ENCODE results near the gene C1orf21. TPM values are rescaled to one million over a fixed set of nuclear protein-coding genes. Genes with fewer than 3 reads are reported as not detected.

Gene C1orf21
- total RNA-seq, 2 donors from 2014 or later, result 3.0 to 4.6 TPM

- Mint-ChIP-seq H3K27ac (no peak overlapping the region), H3K36me3 (ENCODE audit: insufficient read depth in 2 of 2) (no peaks in the 10 kb centered on the region), H3K4me1 (ENCODE audit: low read depth) (no peaks in the 10 kb centered on the region), H3K4me3 (no peak overlapping the region), H3K27me3 (ENCODE audit: low read depth) (no peaks in the 10 kb centered on the region), H3K9me3 (no peaks in the 10 kb centered on the region)
- ATAC-seq (replicated peaks in 1 of 2), result no peak
- DNase-seq, result no peak
Measured at GRCh38 chr1:184455786-184456185, 69.0 kb downstream of the C1orf21 start.

DNA sequence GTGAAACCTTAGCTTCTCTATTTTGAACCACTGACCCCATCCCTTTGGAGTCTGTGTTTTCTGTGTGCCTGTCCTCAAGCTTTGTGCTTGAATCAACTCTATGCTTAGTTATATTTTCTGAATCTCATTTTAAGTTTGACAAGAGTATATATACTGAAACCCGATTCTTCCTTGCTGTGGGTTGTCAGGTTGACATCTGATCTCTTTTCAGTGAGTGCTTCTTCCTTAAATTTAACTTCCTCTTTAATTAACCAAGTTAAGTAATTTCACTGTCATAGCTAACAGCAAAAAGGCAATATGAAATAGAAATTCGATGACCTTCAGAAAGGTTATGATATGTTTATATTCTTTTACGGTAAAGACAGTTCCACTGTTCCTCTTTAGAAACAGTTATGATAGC is 69.4 kb downstream of the C1orf21 start:
- no peaks in the 10 kb centered on the region for H3K36me3 Mint-ChIP-seq (ENCODE audit: insufficient read depth in 2 of 2)
- H3K4me1 Mint-ChIP-seq (ENCODE audit: low read depth), result no peaks in the 10 kb centered on the region
- no peaks in the 10 kb centered on the region for H3K27me3 Mint-ChIP-seq (ENCODE audit: low read depth)
- DNase-seq (no peak), ATAC-seq (replicated peaks in 1 of 2) (no peak)
- no peaks in the 10 kb centered on the region for H3K9me3 Mint-ChIP-seq
- no peak overlapping the region for H3K4me3 Mint-ChIP-seq
- H3K27ac Mint-ChIP-seq, result no peak overlapping the region

DNA sequence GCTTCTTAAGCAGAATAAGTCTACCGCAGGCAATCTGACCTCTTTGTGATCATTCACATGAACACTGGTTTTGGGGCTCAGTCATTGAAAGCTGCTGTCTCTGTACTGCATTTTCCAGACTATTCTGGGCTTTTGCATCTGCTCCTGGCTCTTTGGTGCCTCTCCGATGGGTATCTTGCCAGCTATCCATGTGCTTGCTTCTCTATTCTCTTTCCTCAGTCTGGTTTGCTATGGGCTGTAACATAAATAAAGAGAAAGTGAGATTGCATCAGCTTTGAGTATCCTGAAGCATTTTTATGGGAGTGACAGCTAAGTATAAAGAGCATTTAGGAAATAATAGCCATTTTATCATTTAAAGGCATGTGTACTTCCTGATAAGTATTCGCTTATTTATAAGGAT is 70.7 kb downstream of the C1orf21 start:
- H3K9me3 Mint-ChIP-seq, result no peaks in the 10 kb centered on the region
- H3K4me1 Mint-ChIP-seq (ENCODE audit: low read depth), result no peaks in the 10 kb centered on the region
- ATAC-seq (replicated peaks in 1 of 2) (no peak), DNase-seq (no peak)
- H3K27ac Mint-ChIP-seq, result no peak overlapping the region
- H3K4me3 Mint-ChIP-seq, result no peak overlapping the region
- H3K36me3 Mint-ChIP-seq (ENCODE audit: insufficient read depth in 2 of 2), result no peaks in the 10 kb centered on the region
- H3K27me3 Mint-ChIP-seq (ENCODE audit: low read depth), result no peaks in the 10 kb centered on the region

DNA sequence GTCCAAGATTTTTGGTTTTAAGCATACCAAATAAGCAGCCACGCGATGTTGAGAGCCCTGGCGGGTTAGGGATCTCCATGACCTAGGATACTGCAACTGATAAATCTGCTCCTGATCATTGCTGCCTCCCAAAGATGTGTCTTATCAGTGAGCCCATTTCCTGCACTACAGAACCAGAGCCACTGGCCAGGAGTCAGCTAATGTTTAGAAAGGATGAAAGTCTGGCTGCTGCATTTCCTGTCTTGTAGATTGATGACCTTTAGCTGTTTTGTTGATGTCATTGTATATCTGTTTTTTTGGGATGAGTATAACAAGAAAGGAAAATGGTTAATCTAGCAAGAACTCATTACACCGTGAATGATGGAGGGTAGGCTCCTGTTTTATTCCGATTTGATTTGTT is 74.5 kb downstream of the C1orf21 start:
- Mint-ChIP-seq H3K27me3 (ENCODE audit: low read depth) (no peaks in the 10 kb centered on the region), H3K27ac (no peak overlapping the region), H3K4me1 (ENCODE audit: low read depth) (no peaks in the 10 kb centered on the region), H3K9me3 (no peaks in the 10 kb centered on the region), H3K4me3 (no peak overlapping the region), H3K36me3 (ENCODE audit: insufficient read depth in 2 of 2) (no peaks in the 10 kb centered on the region)
- DNase-seq (no peak), ATAC-seq (replicated peaks in 1 of 2) (no peak)

GRCh38 chr1:184462155-184462554 is 75.3 kb downstream of the C1orf21 start:
- no peak for ATAC-seq (replicated peaks in 1 of 2)
- no peaks in the 10 kb centered on the region for H3K4me1 Mint-ChIP-seq (ENCODE audit: low read depth)
- no peaks in the 10 kb centered on the region for H3K9me3 Mint-ChIP-seq
- H3K36me3 Mint-ChIP-seq (ENCODE audit: insufficient read depth in 2 of 2), result no peaks in the 10 kb centered on the region
- H3K4me3 Mint-ChIP-seq, result no peak overlapping the region
- H3K27me3 Mint-ChIP-seq (ENCODE audit: low read depth), result no peaks in the 10 kb centered on the region
- H3K27ac Mint-ChIP-seq, result no peak overlapping the region
- DNase-seq, result no peak

- H3K36me3 Mint-ChIP-seq (ENCODE audit: insufficient read depth in 2 of 2), result no peaks in the 10 kb centered on the region
- ATAC-seq (replicated peaks in 1 of 2) (no peak), DNase-seq (no peak)
- no peak overlapping the region for H3K4me3 Mint-ChIP-seq
- no peak overlapping the region for H3K27ac Mint-ChIP-seq
- H3K9me3 Mint-ChIP-seq, result no peaks in the 10 kb centered on the region
- no peaks in the 10 kb centered on the region for H3K27me3 Mint-ChIP-seq (ENCODE audit: low read depth)
- H3K4me1 Mint-ChIP-seq (ENCODE audit: low read depth), result no peaks in the 10 kb centered on the region
Measured at GRCh38 chr1:184462990-184463389, 76.2 kb downstream of the C1orf21 start.

- no peak for ATAC-seq (replicated peaks in 1 of 2)
Measured at GRCh38 chr1:184463680-184464079, 76.9 kb downstream of the C1orf21 start.

GRCh38 chr1:184464757-184465156 is 77.9 kb downstream of the C1orf21 start:
- Mint-ChIP-seq H3K27ac (no peak overlapping the region), H3K27me3 (ENCODE audit: low read depth) (no peaks in the 10 kb centered on the region), H3K4me1 (ENCODE audit: low read depth) (no peaks in the 10 kb centered on the region), H3K36me3 (ENCODE audit: insufficient read depth in 2 of 2) (no peaks in the 10 kb centered on the region), H3K9me3 (no peaks in the 10 kb centered on the region), H3K4me3 (no peak overlapping the region)
- DNase-seq (no peak), ATAC-seq (replicated peaks in 1 of 2) (no peak)

More at GRCh38 chr1:184463680-184464079, 76.9 kb downstream of the C1orf21 start:
- H3K4me1 Mint-ChIP-seq (ENCODE audit: low read depth), result no peaks in the 10 kb centered on the region
- no peaks in the 10 kb centered on the region for H3K36me3 Mint-ChIP-seq (ENCODE audit: insufficient read depth in 2 of 2)
- no peak for DNase-seq
- no peak overlapping the region for H3K27ac Mint-ChIP-seq
- H3K27me3 Mint-ChIP-seq (ENCODE audit: low read depth), result no peaks in the 10 kb centered on the region
- no peak overlapping the region for H3K4me3 Mint-ChIP-seq
- H3K9me3 Mint-ChIP-seq, result no peaks in the 10 kb centered on the region

GRCh38 chr1:184465489-184466146 is 78.8 kb downstream of the C1orf21 start:
- Mint-ChIP-seq H3K4me1 (ENCODE audit: low read depth) (no peaks in the 10 kb centered on the region), H3K27me3 (ENCODE audit: low read depth) (no peaks in the 10 kb centered on the region), H3K4me3 (no peak overlapping the region), H3K27ac (no peak overlapping the region), H3K9me3 (no peaks in the 10 kb centered on the region), H3K36me3 (ENCODE audit: insufficient read depth in 2 of 2) (no peaks in the 10 kb centered on the region)
- ATAC-seq (replicated peaks in 1 of 2) (no peak), DNase-seq (no peak)

DNA sequence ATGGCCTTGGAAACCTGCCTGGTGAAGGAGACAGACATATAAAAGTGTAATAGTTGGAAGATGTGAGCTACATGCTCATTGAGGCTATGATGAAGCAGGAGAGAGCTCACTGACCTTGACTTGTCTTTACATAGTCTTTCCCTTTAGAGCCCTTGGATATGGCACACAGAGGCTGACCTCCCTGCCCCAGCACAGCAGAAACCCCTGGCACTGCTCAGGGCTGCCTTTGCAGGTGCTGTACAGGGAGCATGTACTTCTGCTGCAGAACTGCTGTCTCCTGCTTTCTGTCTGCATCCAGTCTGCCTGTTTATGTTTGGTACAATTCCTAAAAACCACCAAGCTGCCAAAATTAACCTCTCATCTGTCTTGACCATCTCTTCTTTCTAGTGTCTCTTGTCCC is 80.5 kb downstream of the C1orf21 start:
- ATAC-seq (replicated peaks in 1 of 2) (no peak), DNase-seq (no peak)
- no peak overlapping the region for H3K27ac Mint-ChIP-seq
- no peaks in the 10 kb centered on the region for H3K27me3 Mint-ChIP-seq (ENCODE audit: low read depth)
- no peaks in the 10 kb centered on the region for H3K4me1 Mint-ChIP-seq (ENCODE audit: low read depth)
- no peaks in the 10 kb centered on the region for H3K9me3 Mint-ChIP-seq
- H3K36me3 Mint-ChIP-seq (ENCODE audit: insufficient read depth in 2 of 2), result no peaks in the 10 kb centered on the region
- no peak overlapping the region for H3K4me3 Mint-ChIP-seq

- Mint-ChIP-seq H3K4me3 (no peak overlapping the region), H3K27ac (no peak overlapping the region), H3K9me3 (no peaks in the 10 kb centered on the region), H3K27me3 (ENCODE audit: low read depth) (peaks cover 6% of the 10 kb centered on the region), H3K4me1 (ENCODE audit: low read depth) (no peaks in the 10 kb centered on the region), H3K36me3 (ENCODE audit: insufficient read depth in 2 of 2) (no peaks in the 10 kb centered on the region)
- ATAC-seq (replicated peaks in 1 of 2) (no peak), DNase-seq (no peak)
Measured at GRCh38 chr1:184469396-184469795, 82.6 kb downstream of the C1orf21 start.

DNA sequence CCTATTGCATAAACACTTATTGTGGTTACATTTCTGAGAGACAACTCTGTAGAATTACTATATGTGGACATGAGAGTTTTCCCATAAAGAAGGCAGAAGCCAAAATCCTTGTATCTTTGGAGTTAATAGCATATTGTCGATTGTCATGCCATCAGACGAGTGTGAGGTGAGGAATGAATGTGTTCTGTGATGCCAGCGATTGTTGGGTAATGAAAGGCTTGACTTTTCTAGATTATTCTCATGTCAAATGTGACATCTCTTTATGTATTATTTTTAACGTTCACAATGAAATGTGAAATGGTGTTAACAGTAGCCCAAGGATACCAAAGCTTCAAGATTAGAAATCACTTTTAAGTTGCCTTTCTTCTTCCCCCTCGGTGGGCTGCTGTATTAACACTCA is 84.9 kb downstream of the C1orf21 start:
- H3K27me3 Mint-ChIP-seq (ENCODE audit: low read depth), result peaks cover 6% of the 10 kb centered on the region
- H3K36me3 Mint-ChIP-seq (ENCODE audit: insufficient read depth in 2 of 2), result no peaks in the 10 kb centered on the region
- ATAC-seq (replicated peaks in 1 of 2), result no peak
- peaks cover 0 to 2% of the 10 kb centered on the region in 2 donors for H3K9me3 Mint-ChIP-seq
- H3K4me3 Mint-ChIP-seq, result no peak overlapping the region
- H3K4me1 Mint-ChIP-seq (ENCODE audit: low read depth), result no peaks in the 10 kb centered on the region
- H3K27ac Mint-ChIP-seq, result no peak overlapping the region
- no peak for DNase-seq

- Mint-ChIP-seq H3K4me3 (no peak overlapping the region), H3K9me3 (peaks cover 0 to 2% of the 10 kb centered on the region in 2 donors), H3K27me3 (ENCODE audit: low read depth) (peaks cover 6% of the 10 kb centered on the region), H3K27ac (no peak overlapping the region), H3K4me1 (ENCODE audit: low read depth) (no peaks in the 10 kb centered on the region), H3K36me3 (ENCODE audit: insufficient read depth in 2 of 2) (no peaks in the 10 kb centered on the region)
- DNase-seq (no peak), ATAC-seq (replicated peaks in 1 of 2) (no peak)
Measured at GRCh38 chr1:184472136-184472535, 85.3 kb downstream of the C1orf21 start.

DNA sequence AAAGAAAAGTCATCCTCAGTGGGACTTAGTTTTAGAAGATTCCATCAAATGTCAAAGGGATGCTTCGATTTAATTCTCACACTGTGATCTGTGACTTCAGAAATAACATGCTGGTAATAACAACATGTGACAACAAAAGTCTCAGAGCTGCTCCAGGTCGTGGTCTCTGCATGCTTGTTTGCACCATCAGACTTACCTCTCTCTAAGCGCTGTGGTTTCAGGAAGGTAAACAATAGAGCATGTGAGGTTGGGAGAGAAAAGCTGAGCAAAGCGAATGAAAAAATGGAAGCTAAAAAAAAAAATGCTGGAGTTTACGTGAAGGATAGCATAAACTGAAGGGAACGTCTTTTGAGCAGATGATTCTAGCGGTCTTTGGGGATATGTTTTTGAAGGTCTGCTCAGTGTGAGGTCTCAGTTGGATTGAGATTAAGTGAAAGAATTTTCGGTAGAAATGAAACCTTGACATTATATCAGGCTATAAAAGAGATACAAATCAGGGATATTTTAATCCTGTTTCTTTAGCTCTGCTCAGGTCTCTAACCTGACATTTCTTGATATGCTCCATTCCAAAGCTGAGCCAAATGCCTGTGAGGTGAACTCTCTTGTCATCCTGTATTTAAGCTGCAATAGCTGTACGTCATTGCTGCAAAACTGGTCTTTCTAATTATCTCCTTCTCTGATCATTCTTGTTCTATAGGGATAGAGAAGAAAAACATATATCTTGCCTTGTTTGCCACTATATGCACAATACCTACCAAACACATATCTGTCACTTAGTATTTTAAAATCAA is 86.5 kb downstream of the C1orf21 start:
- H3K27ac Mint-ChIP-seq, result no peak overlapping the region

More for the DNA sequence above, 86.5 kb downstream of the C1orf21 start:
- DNase-seq, result no peak
- Mint-ChIP-seq H3K4me3 (no peak overlapping the region), H3K36me3 (ENCODE audit: insufficient read depth in 2 of 2) (no peaks in the 10 kb centered on the region), H3K27me3 (ENCODE audit: low read depth) (peaks cover 6% of the 10 kb centered on the region), H3K9me3 (peaks cover 0 to 2% of the 10 kb centered on the region in 2 donors), H3K4me1 (ENCODE audit: low read depth) (no peaks in the 10 kb centered on the region)
- ATAC-seq (replicated peaks in 1 of 2), result no peak
